ENCODE measurements around the gene PAK5. TPM values are rescaled to one million over a fixed set of nuclear protein-coding genes. Genes with fewer than 3 reads are reported as not detected.

Gene PAK5
- total RNA-seq: not detected in 2 replicates

GRCh38 chr20:9838378-9839295 is at the start of gene PAK5:
Gene PAK5, minus strand, starts transcription at chr20:9839076. Its CDS starts 194,748 bp downstream, at chr20:9644328.

GRCh38 chr20:9514461-9515213 is 324.2 kb downstream of the PAK5 start, which contains the start of gene LAMP5:
Gene LAMP5, plus strand, starts transcription at chr20:9514590. Its CDS starts 263 bp downstream, at chr20:9514853.

Other genes with a start within 250 kb of the PAK5 start
- gene ANKEF1, start 195.9 kb upstream of the PAK5 start, total RNA-seq: 1.8 and 1.9 TPM in 2 replicates